A673 (cell line): ENCODE results near the gene B4GALT3. TPM values are rescaled to one million over a fixed set of nuclear protein-coding genes. Genes with fewer than 3 reads are reported as not detected.
A peak's percentile ranks its signal among the peaks of the same experiment; 100 is the strongest.

Experiments
- BruUV-seq: library from RNA; stranded (reverse); fragments of 400-500 nt; replicated peaks from 2 replicates; lab custom pipeline; 2021; lab: Mats Ljungman, UMichigan
- CTCF ChIA-PET: fragments of 300-600 bp; sonication (Branson Sonifier 250); formaldehyde crosslinking; loops from one replicate; lab custom pipeline; 2022; ENCODE audit warnings: antibody characterized with exemption; lab: Charles Lee
- POLR2A ChIA-PET: fragments of 300-600 bp; sonication (Branson Sonifier 250); formaldehyde crosslinking; loops from one replicate; lab custom pipeline; 2022; ENCODE audit warnings: antibody characterized with exemption; ENCODE audit not compliant: low non-redundant PET; lab: Charles Lee
- DNase-seq: peaks from one replicate; pipeline ENCODE4 v3.0.0-alpha.2; 2015; ENCODE audit warnings: low spot score
- H3K27ac ChIP-seq: fragments of 200-600 bp; sonication (generic); 2 replicates; pipeline ENCODE4 v1.5.1; 2016; ENCODE audit warnings: mixed run types, low read depth, mild to moderate bottlenecking, mixed read lengths, antibody characterized with exemption, low read length; ENCODE audit not compliant: poor library complexity, severe bottlenecking
- H3K27me3 ChIP-seq: fragments of 200-600 bp; sonication (generic); replicated peaks from 2 replicates; pipeline ENCODE4 v1.6.1; 2017; ENCODE audit warnings: mixed run types, low read depth, mild to moderate bottlenecking, mixed read lengths, antibody characterized with exemption, low read length; ENCODE audit not compliant: insufficient read depth, poor library complexity
- H3K36me3 ChIP-seq: fragments of 200-600 bp; sonication (generic); 2 replicates; pipeline ENCODE4 v1.6.1; 2016; ENCODE audit warnings: mixed run types, mild to moderate bottlenecking, mixed read lengths, antibody characterized with exemption, low read length; ENCODE audit not compliant: insufficient read depth, poor library complexity, severe bottlenecking
- H3K4me1 ChIP-seq: fragments of 200-600 bp; sonication (generic); 2 replicates; pipeline ENCODE4 v1.6.1; 2017; ENCODE audit warnings: mixed run types, mild to moderate bottlenecking, mixed read lengths, antibody characterized with exemption, low read length; ENCODE audit not compliant: insufficient read depth, poor library complexity, severe bottlenecking
- H3K4me3 ChIP-seq: fragments of 200-600 bp; sonication (generic); 2 replicates; pipeline ENCODE4 v1.5.1; 2016; ENCODE audit warnings: low read depth, mixed run types, mild to moderate bottlenecking, mixed read lengths, low read length; ENCODE audit not compliant: poor library complexity, severe bottlenecking
- H3K9me3 ChIP-seq: fragments of 200-600 bp; sonication (generic); 2 replicates; pipeline ENCODE4 v1.6.1; 2016; ENCODE audit warnings: mixed run types, low read depth, mild to moderate bottlenecking, mixed read lengths, antibody characterized with exemption, low read length; ENCODE audit not compliant: poor library complexity, severe bottlenecking
- EZH2 ChIP-seq: fragments of 200-600 bp; sonication (generic); IDR thresholded peaks from 2 replicates; pipeline ENCODE4 v1.6.1; 2017; ENCODE audit warnings: borderline replicate concordance, low read depth, mild to moderate bottlenecking, mixed read lengths, antibody characterized with exemption, low read length; ENCODE audit not compliant: poor library complexity, severe bottlenecking
- intact Hi-C: fragments of 100-400 bp; cut with micrococcal nuclease; formaldehyde crosslinking; loops from one replicate; pipeline ENCODE4 v1.10.0; 2022; ENCODE audit not compliant: unreplicated experiment
- total RNA-seq: library from RNA; stranded (reverse); gene quantifications from 2 replicates; pipeline ENCODE4 v1.2.3, GENCODE V29; 2021
- TF ChIP-seq, protein P1 (sequence below): fragments of 300-800, 200-600 bp; sonication (generic); conservative IDR thresholded peaks from 2 replicates; pipeline ENCODE4 v1.5.1; 2017; ENCODE audit warnings: low read depth, mild to moderate bottlenecking, antibody characterized with exemption, low read length, moderate library complexity, mixed read lengths

Gene B4GALT3
- total RNA-seq, 1 experiment from 2014 or later, result 55.1 TPM

DNA sequence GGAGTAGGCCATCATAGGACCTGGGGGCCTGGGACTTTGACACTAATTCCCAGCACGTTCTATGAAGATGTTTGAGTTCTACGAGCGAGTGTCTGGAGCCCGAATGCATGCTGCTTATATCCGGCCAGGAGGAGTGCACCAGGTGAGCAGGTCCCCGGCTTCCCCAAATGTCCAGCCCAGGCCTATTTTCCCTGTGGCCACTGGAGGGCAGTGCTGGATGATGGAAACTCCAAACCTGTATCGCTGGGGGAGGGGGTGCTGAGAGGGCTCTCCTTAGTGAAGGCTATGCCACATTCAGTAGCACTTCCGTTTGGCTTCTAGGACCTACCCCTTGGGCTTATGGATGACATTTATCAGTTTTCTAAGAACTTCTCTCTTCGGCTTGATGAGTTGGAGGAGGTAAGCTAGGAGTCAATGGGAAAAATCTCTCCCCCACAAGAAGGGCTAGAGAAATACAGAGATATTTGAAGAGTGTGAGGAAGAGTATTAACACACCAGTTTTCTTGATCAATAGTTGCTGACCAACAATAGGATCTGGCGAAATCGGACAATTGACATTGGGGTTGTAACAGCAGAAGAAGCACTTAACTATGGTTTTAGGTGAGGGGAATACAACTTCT, 32.6 kb upstream of the B4GALT3 start:
- Histone ChIP-seq H3K27me3 (no peaks in the 10 kb centered on the region), H3K4me3 (no peak overlapping the region), H3K36me3 (peaks cover 83% of the 10 kb centered on the region), H3K9me3 (no peaks in the 10 kb centered on the region), H3K4me1 (no peaks in the 10 kb centered on the region), H3K27ac (no peak overlapping the region)
- TF ChIP-seq, protein P1, sequence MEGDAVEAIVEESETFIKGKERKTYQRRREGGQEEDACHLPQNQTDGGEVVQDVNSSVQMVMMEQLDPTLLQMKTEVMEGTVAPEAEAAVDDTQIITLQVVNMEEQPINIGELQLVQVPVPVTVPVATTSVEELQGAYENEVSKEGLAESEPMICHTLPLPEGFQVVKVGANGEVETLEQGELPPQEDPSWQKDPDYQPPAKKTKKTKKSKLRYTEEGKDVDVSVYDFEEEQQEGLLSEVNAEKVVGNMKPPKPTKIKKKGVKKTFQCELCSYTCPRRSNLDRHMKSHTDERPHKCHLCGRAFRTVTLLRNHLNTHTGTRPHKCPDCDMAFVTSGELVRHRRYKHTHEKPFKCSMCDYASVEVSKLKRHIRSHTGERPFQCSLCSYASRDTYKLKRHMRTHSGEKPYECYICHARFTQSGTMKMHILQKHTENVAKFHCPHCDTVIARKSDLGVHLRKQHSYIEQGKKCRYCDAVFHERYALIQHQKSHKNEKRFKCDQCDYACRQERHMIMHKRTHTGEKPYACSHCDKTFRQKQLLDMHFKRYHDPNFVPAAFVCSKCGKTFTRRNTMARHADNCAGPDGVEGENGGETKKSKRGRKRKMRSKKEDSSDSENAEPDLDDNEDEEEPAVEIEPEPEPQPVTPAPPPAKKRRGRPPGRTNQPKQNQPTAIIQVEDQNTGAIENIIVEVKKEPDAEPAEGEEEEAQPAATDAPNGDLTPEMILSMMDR, result peak; percentile 92
- TF ChIP-seq EZH2, result no peak
- DNase-seq, result peak; percentile 85
- BruUV-seq, result no TSS peak
- ChIA-PET CTCF (interaction anchor here (1.0 kb wide), 1 partner anchor 15 kb away, joined by 3 read pairs; no protein-coding TSS in a partner anchor), POLR2A (no interaction called here)
- intact Hi-C loops, result loop anchor here (5.0 kb wide), 1 partner anchor 172 kb away; no protein-coding TSS in a partner anchor

DNA sequence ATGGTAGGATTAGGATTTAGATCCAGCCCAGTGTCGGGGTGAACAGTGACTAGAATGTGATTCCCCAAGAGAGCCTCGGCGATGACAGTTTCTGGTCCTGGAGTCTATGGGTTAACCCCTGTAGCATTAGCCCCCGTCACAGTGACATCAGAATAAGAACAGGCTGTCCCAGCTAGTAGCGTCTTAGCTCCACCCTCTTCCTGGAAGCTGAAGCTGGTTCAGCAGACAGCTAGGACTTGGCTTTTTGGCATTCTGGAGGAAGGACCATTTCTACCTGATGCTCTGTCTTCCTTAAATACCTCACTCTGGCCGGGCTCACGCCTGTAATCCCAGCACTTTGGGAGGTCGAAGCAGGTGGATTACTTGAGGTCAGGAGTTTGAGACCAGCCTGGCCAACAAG, 29.9 kb upstream of the B4GALT3 start:
- Histone ChIP-seq H3K4me3 (no peak overlapping the region), H3K27ac (peak overlapping the region; percentile 13), H3K27me3 (no peaks in the 10 kb centered on the region), H3K4me1 (no peaks in the 10 kb centered on the region), H3K9me3 (no peaks in the 10 kb centered on the region), H3K36me3 (peaks cover 72% of the 10 kb centered on the region)
- DNase-seq, result no peak
- TF ChIP-seq EZH2, result no peak
- TF ChIP-seq, protein P1, result no peak
- POLR2A ChIA-PET, result no interaction called here
- BruUV-seq, result no TSS peak
- CTCF ChIA-PET, result no interaction called here
- intact Hi-C loops, result loop anchor here (5.0 kb wide), 1 partner anchor 175 kb away; no protein-coding TSS in a partner anchor

DNA sequence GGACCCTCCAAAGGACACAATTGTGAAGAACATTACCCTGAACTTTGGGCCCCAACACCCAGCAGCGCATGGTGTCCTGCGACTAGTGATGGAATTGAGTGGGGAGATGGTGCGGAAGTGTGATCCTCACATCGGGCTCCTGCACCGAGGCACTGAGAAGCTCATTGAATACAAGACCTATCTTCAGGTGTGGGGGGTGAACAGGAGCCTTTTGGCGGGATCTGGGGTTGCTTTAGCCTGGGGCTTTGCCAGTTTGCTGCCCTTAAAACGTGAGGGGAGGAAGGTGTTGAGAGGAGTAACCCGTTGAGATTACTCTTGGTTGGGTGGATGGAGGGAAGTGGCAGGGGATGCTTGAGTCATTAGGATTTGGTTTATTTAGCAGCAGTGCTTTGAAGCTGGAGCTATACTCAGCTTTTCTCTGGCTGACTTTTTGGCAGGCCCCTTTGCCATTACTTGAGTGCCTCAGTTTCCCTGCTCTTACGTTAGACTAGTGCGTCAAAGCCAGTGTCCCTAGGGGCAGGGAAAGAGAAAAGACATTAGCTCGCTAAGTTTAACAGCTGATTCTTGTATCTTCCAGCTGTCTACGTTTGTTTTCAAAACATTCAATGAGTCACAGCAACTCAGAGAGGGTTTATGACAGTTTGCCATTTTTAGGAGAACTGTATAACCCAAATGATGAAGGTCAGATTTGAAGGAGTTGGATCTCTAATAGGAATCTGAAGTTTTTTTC, 29.3 kb upstream of the B4GALT3 start:
- intact Hi-C loops, result loop anchor here (5.0 kb wide), 1 partner anchor 176 kb away; no protein-coding TSS in a partner anchor
- CTCF ChIA-PET, result no interaction called here

More for the DNA sequence above, 29.3 kb upstream of the B4GALT3 start:
- peaks cover 66% of the 10 kb centered on the region for H3K36me3 ChIP-seq
- peaks cover 4% of the 10 kb centered on the region for H3K4me1 ChIP-seq
- no TSS peak for BruUV-seq
- DNase-seq, result no peak
- H3K27ac ChIP-seq, result no peak overlapping the region
- no peak for TF ChIP-seq EZH2
- TF ChIP-seq, protein P1, result no peak
- POLR2A ChIA-PET, result interaction anchor here (0.6 to 0.8 kb wide), 2 partner anchors 12 to 28 kb away, joined by 3 to 8 read pairs; no protein-coding TSS in a partner anchor
- H3K9me3 ChIP-seq, result no peaks in the 10 kb centered on the region
- no peaks in the 10 kb centered on the region for H3K27me3 ChIP-seq
- no peak overlapping the region for H3K4me3 ChIP-seq
